GM12874 (cell line): ENCODE measurements around the gene PHETA1.

Experiments used
- TF ChIP-seq, protein P1 (sequence below): IDR thresholded peaks from 2 replicates; pipeline ENCODE4 v1.5.1; 2011; ENCODE audit warnings: low read depth, mild to moderate bottlenecking, control low read depth, low read length, moderate library complexity; ENCODE audit not compliant: insufficient read depth

Gene PHETA1

DNA sequence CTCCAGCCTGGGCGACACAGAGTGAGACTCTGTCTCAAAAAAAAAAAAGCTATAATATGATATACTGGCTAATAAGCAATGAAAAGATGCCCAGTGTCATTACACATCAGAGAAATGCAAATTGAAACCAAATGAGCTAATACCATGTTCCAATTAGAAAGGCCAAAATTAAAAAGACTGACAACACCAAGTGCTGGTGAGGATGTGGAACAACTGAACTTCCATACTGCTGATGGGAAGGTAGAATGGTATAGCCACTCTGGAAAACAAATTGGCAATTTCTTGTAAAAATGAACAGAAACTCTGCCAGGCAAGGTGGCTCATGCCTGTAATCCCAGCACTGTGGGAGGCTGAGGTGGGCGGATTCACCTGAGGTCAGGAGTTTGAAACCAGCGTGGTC is 8.5 kb upstream of the PHETA1 start:
- TF ChIP-seq, protein P1, sequence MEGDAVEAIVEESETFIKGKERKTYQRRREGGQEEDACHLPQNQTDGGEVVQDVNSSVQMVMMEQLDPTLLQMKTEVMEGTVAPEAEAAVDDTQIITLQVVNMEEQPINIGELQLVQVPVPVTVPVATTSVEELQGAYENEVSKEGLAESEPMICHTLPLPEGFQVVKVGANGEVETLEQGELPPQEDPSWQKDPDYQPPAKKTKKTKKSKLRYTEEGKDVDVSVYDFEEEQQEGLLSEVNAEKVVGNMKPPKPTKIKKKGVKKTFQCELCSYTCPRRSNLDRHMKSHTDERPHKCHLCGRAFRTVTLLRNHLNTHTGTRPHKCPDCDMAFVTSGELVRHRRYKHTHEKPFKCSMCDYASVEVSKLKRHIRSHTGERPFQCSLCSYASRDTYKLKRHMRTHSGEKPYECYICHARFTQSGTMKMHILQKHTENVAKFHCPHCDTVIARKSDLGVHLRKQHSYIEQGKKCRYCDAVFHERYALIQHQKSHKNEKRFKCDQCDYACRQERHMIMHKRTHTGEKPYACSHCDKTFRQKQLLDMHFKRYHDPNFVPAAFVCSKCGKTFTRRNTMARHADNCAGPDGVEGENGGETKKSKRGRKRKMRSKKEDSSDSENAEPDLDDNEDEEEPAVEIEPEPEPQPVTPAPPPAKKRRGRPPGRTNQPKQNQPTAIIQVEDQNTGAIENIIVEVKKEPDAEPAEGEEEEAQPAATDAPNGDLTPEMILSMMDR, result no peak

DNA sequence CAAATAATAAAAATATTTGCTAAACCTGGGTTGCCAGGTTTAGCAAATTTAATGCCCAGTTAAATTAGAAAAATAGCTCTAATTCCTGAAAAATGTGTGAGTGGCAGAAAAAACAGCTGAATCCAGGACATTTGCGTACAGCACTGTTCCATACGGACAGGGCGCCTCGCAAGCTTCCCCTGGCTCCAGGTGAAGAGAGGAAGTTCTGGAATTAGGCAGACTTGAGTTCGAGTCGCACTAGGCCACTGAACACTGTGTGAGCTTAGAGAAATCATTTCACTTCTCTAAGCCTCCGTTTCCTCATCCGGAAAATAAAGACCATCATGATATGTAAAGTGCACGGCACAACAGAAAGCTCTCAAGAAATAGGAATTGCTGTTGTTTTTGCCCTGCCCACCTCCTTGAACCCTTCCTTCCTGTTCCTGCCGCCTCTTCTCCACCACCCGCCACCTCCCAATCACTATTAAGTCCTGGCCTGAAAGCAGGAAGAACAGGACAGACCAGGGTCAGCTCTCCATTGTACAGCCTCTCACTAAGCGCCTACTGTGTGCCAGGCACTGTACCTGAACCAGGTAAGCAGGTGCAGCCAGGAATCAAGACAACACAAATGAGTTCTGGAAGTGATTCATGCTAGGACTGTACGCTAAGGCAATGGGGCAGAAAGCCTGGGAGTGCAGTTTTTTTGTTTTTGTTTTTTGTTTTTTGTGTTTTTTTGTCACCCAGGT is 763 bp upstream of the PHETA1 start:
- TF ChIP-seq, protein P1, result no peak

DNA sequence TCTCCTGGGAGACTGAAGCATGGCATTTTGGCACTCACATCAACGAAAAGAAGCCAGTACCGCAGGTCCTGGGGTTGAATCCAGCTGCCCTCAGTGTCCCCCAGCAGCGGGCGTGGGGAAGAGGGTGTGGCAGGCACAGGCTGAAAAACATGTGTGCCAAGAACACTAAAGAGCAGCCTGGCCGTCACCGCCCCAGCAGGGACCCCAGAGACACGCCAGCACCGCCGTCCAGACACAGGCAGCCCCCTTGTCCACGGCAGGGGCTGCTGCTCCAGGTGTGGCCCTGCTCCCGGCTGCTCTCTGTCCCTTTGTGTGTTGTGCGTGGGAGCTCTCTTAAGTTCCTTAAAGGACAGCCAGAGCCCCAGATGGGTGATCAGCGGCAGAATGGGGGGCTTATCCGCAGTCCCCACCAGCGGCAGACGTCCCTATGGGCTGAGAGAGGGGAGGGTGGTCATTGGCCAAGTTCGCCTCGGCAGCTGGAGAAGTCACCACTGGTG is 556 bp downstream of the PHETA1 start:
- TF ChIP-seq, protein P1, result no peak

DNA sequence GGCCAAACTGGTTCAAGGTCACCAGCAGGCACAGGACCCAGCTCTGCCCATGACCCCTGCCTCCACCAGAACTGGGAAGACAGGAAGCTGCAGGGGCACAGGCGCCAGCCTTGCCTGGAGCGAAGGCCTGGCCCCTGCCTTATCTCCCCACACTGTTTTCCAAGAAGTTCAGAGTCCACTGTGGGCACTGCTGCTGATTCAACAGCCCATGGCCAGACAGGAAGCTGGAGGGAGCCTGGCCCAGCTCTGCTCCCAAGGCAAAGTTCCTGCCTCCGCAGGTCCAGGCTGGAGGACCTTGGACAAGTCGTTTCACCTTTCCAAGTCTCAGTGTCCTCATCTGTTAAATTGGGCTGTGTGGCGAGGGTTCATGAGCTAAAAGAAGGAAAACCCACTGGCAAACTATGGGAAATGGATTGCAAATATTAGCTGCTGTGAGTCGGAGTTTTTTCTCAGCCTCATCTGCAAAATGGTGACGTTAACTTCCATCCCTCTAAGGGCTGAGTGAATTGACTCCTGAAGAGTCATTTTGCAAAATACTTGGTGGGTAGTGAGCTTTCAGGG is 1.2 kb downstream of the PHETA1 start:
- TF ChIP-seq, protein P1, result no peak

DNA sequence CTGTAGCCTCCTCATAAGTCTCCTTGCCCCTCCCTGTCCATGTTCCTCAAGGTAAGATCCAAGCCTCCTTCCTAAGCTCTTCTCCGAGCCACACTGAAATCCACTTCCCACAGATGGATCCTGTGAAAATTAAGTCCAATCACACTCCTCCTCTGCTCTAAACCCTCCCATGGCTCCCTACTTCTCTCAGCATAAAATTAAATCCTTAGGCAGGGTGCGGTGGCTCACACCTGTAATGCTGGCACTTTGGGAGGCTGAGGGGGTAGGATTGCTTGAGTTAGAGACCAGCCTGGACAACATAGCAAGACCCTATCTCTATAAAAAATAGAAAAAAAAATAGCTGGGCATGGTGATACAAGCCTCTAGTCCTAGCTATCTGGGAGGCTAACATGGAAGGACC is 2.3 kb downstream of the PHETA1 start:
- TF ChIP-seq, protein P1, result no peak

DNA sequence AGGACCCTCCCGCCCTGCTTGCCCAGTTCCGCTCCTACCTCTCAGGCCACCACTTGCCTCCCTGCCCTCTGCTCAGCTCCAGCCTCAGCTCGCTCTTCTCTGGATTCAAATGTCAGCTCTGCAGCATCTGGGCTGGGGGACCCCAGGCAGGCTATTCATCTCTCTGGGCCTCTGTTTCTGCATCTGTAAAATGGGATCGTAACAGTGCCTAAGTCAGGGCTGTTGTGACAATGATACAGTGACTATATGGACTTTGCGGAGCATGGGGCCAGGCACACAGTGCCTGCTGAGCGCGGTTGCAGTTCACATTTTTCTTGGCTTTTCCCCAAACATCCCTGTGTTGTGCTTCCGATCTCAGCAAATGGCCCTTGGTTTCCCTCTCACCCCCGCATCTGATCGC is 2.8 kb downstream of the PHETA1 start:
- TF ChIP-seq, protein P1, result no peak

DNA sequence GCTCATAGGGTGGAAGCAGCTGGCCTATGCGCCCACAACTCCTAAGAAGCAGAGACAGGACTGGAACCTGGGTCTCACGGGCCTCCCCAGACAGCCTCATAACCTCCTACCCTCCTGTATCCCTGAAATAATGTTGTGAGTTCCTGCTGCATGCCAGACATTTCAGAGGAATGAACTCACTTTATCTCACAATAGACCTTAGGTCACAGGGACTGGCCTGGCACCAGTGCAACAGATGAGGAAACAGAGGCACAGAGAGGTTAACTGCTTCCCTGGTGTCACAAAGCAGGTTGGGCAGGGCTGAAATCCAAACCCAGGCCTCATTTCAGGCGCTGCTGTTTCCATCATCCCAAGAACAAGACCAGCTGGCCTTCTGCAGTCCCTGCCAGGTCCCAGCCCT is 5.3 kb downstream of the PHETA1 start:
- TF ChIP-seq, protein P1, result no peak
